AML-193 (cell line): ENCODE data around the gene RIPPLY1.
"Not testable (repeated sequence)": the region's sequence is repeated elsewhere in the genome, so short reads cannot be mapped to it uniquely, and the experiment has no call there.

Source experiments
- DNase-seq, 2 experiments: peaks; one replicate each; lab custom pipeline; 2025; lab: John Stamatoyannopoulos, UW

Gene RIPPLY1

GRCh38 chrX:106906361-106906760, 3.2 kb upstream of the RIPPLY1 start:
- no peak for DNase-seq

- DNase-seq: no peak
Observed at GRCh38 chrX:106905064-106905708, 2.0 kb upstream of the RIPPLY1 start.

- no peak for DNase-seq
Observed at GRCh38 chrX:106903856-106904528, 851 bp upstream of the RIPPLY1 start.

GRCh38 chrX:106902684-106903083, 457 bp downstream of the RIPPLY1 start:
- no peak for DNase-seq

DNA sequence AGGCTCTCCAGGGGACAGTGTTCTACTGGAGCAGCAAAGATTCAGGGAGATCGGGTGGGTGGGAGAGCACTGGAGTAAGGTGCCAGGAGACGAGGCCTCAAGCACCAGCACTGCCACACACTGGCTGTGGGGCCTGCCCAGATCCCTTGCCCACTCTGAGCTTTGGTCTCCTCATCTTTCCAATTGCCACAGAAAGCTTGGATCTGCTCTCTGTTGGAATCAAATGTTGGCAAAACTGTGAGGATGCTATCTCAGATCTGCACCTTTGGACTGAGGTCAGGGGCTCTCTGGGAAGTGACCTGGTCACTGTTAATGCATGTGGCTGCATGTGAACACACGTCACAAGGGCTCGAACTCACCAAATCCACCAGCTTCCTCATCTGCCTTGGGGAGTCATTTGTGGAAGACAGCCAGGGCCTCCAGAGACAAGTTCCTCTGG, 1.3 kb downstream of the RIPPLY1 start:
- no peak for DNase-seq

DNA sequence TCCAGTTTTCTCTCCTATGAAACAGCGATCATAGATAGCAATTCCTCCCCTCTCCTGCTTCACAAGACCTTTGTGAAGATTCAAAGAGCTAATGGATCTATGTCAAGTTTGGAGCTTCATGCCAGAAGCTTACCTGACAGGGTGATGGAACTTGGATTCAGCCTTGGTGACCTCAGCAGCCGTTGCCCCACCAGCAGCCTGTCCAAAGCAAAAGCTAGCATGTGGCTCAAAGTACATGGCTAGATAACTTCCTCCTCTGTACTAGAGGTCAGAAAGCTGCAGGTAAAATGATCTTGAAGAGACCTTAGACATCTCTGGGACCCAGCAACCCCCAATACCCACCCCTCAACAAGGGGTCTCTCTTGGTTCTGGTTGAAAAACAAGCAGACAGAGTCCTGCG, 1.8 kb downstream of the RIPPLY1 start:
- no peak for DNase-seq

DNA sequence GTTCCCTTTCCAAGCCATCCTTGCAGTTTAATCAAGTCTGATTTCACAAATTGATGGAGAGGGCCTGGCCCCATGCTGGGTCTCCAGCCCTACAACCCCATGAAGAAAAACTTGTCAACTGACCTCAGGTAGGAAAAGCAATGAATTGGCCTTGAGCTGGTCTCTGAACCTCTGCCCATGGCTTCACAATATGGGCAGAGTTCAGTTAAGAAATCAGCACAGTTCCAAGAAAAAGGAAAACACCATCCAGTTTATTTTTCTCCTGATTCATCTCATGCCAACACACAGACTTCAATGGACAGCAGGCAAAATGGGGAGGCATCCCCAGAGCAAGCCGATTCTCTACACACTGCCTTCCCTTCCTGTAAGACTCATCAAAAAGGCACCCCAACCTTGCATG, 3.3 kb downstream of the RIPPLY1 start:
- no peak for DNase-seq

- no peak for DNase-seq
Observed at GRCh38 chrX:106899276-106899675, 3.9 kb downstream of the RIPPLY1 start.

GRCh38 chrX:106898462-106898861, 4.7 kb downstream of the RIPPLY1 start:
- peak; percentile 8 to 41 for DNase-seq

DNA sequence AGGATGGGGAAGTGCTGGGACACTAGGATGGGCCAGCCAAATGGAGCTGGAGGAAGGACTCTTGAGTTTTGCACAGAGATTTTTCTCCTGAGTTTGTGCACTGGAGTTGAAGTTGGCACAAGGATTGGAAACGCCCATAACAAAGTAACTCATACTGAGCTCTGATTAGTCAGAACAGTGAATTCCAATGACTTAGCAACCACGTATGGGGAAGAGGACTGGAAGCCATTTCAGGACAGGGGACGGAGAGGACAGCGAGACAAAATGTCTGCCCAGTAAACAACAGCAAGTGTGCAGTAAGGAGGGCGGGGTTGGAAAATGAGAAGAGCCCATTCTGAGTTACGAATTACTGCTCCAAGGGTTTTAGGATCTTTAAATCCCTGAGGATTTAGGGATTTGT, 5.9 kb downstream of the RIPPLY1 start:
- no peak for DNase-seq

DNA sequence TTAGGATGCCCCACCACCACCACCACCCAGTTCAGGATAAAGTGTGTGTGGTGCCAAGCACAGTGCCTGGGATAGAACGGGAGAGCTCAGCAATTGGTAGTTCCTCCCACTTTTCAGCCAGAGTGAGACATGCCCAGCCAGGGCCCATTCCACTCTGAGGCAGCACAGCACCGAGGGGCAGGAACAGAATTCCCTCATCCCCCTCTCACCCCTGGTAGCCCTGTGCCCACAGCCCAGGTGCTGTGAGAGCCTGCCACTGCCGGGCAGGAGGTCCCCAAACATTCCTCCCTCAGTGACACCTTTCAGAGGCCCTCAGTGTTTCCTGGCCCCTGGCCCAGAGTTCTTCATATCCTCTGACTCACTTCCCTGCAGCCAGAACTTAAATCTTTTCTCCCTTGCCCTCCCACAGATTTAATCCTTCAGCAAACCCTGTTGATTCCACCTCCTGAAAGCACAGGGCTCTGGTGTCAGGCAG, 8.1 kb downstream of the RIPPLY1 start:
- DNase-seq: no peak

GRCh38 chrX:106894392-106894909, 8.7 kb downstream of the RIPPLY1 start:
- peak in 1 of 2 experiments; percentile 10 for DNase-seq

DNA sequence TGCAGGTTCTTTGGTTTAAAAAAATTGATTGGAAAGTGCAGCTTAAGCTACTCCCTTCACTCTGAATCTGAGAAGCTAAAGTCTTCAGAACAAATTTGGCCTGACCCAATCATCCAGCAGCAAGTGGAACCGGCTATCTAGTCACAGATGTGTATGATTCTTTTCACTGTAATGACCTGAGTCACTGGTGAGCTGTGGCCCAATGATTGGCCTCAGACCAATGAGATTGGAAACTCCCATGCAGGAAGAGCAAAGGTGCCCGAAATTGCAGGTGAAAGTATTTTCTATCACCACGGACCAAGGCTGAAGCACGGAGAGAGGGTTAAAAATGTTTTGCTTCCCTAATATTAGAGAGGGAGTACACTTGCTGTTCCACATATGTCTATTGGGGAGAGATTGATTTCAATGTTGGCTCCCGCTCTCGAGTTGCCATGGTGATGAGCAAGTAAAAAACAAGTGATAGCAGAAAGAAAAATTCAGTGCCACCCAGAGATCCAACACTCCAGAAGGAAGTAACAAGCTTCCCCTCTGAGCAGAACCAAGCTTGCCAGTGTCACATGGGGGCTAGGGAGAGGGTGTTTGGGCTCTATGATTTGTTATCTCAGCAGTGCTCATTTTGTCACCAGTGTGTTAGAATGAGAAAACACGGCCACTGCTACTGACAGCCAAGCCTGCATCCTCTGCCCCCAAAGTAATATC, 11.2 kb downstream of the RIPPLY1 start:
- no peak for DNase-seq

GRCh38 chrX:106889468-106889867, 13.7 kb downstream of the RIPPLY1 start:
- no peak for DNase-seq

DNA sequence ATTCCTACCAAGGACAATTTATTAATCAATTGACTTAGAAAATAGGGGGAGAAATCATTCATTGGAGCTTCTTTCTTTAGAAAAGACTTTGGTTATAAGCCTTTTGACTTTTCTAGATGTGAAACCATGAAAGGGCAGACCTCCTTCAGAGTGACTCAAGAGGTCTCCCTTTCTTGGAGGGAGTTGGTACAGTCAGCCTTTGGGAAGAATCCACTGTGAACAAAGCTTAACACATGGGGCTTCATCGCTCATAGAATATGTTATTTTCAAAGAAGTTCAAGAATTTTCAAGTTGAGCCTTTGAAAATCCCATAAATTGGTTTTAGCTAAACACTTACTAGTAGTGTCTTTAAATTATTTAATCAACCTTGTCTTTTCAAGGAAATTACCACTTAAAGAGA, 28.0 kb downstream of the RIPPLY1 start:
- no peak for DNase-seq

DNA sequence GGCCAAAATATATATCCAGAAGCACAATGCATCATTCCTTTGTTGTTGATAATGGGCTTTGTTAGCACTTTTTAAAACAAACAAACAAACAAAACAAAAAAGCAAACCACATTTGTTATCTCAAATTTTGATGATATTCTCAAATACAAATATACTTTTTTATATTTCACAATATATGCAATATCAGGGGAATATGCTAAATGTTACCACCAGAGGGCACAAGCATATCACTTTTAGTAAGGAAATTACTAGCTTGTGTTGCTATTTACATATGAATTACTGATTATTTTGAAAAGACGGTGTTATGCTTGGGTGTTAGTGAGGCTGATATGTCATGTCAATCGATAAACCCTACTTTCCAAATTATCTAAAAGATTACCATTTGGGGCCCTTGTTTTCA, 29.1 kb downstream of the RIPPLY1 start:
- peak; percentile 3 to 11 for DNase-seq

DNA sequence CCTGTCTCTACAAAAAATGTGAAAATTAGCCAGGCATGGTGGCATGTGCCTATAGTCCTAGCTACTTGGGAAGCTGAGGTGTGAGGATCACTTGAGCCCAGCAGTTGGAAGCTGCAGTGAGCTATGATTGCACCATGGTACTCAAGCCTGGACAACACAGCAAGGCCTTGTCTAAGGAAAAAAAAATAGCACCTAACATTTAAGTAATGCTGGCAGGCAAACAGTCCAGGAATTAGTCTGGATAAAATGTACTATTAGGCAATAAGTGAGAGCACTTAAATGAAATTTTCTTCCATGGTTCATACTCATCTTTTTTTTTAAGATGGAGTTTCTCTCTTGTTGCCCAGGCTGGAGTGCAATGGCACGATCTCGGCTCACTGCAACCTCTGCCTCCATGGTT, 30.3 kb downstream of the RIPPLY1 start:
- DNase-seq: not testable (repeated sequence)

GRCh38 chrX:106863697-106864096, 39.4 kb downstream of the RIPPLY1 start:
- DNase-seq: no peak

GRCh38 chrX:106862972-106863688, 40.0 kb downstream of the RIPPLY1 start:
- peak; percentile 2 to 24 for DNase-seq
